ENCODE data around the gene RAD54L2.
"Not testable (repeated sequence)": the region's sequence is repeated elsewhere in the genome, so short reads cannot be mapped to it uniquely, and the experiment has no call there.

RAD54L2 gene, protein sequence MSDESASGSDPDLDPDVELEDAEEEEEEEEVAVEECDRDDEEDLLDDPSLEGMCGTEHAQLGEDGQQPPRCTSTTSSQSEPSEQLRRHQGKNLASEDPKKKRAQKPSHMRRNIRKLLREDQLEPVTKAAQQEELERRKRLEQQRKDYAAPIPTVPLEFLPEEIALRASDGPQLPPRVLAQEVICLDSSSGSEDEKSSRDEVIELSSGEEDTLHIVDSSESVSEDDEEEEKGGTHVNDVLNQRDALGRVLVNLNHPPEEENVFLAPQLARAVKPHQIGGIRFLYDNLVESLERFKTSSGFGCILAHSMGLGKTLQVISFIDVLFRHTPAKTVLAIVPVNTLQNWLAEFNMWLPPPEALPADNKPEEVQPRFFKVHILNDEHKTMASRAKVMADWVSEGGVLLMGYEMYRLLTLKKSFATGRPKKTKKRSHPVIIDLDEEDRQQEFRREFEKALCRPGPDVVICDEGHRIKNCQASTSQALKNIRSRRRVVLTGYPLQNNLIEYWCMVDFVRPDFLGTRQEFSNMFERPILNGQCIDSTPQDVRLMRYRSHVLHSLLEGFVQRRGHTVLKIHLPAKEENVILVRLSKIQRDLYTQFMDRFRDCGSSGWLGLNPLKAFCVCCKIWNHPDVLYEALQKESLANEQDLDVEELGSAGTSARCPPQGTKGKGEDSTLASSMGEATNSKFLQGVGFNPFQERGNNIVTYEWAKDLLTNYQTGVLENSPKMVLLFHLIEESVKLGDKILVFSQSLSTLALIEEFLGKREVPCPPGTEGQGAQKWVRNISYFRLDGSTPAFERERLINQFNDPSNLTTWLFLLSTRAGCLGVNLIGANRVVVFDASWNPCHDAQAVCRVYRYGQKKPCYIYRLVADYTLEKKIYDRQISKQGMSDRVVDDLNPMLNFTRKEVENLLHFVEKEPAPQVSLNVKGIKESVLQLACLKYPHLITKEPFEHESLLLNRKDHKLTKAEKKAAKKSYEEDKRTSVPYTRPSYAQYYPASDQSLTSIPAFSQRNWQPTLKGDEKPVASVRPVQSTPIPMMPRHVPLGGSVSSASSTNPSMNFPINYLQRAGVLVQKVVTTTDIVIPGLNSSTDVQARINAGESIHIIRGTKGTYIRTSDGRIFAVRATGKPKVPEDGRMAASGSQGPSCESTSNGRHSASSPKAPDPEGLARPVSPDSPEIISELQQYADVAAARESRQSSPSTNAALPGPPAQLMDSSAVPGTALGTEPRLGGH (N-terminal part only)

DNA sequence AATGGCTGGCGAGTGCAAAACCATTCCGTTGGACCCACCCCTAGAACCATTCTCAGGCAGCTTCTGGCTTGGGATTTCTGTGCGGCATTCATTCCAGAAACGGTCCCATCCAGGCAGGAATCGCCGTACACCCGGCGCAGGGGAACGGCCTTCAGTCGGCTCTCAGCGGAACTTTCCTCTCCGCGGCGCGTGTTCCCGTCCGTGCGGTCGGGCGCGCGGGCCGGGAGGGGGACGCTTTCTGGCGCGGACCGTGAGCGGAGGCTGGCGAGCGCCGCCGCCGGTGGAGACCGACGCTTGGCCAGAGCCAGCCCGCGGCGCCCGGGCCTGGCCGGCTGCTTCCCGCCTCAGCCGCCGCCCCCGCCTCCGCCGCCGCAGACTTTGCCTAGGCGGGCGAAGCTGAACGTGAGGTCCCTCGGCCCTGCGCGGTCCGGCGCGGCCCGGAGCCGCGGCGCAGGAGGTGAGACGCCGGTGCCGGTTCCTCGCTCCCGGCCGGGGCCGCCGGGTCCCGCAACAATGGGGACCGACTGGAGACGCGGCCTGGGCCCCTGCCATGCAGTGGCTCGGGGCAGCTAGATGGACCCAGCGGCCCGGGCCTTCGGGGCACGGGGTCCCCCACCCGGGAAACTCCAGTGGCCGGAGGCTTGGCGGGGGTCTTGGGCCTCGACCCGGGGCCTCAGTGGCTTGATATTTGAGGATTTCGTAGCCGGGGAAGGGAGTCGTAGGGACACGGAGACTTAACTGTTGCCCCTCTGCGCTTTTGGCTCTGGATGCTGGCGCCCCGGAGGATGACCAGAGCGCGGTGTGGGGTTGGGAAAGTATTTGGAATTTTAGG lies at the start of gene RAD54L2:
TSS of gene RAD54L2 (plus strand) at position 261 of the 832 bp plus-strand sequence. CDS start 51,702 bp downstream, outside the sequence.
- peak; percentile 55 for DNase-seq

DNA sequence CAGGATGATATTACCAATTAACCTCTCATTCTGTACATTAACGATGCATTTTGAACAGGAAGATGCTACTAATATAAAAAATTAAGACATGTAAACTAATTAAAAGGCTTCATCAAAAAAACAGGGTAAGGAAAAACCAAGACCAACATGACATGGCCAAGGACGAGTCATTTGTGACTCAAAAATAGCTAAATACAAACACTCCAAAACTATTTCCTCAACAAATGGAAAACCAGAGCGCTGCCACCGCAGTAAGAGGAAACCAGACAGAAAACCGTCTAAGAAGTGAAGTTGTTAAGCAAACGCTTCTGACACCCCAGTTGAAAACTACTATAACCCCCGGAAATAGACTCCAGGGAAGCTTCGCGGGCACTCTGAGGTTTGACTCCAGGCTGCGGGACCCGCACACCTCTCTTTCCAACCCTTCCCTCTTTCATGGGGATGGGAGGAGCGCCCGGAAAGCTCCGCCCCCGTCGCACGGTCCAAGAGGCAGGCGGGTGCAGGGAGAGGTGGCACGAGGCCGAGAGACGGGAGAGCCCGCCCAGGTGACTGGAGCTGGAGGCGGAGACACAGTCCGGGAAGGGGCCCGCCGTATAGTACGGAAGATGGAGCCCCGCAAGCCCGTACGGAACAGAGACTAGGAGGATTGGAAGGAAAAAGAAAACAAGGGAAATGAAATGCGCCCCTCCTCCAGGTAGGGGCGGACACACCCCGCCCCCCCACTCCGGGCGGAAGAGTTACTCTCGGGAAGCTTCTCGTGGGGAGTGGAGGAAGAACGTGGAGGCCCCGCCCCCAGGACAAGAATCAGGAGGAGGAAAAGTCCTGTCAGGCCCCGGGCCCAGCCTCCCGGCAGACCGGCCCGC lies 39.4 kb upstream of the RAD54L2 start:
- DNase-seq = peak; percentile 81

DNA sequence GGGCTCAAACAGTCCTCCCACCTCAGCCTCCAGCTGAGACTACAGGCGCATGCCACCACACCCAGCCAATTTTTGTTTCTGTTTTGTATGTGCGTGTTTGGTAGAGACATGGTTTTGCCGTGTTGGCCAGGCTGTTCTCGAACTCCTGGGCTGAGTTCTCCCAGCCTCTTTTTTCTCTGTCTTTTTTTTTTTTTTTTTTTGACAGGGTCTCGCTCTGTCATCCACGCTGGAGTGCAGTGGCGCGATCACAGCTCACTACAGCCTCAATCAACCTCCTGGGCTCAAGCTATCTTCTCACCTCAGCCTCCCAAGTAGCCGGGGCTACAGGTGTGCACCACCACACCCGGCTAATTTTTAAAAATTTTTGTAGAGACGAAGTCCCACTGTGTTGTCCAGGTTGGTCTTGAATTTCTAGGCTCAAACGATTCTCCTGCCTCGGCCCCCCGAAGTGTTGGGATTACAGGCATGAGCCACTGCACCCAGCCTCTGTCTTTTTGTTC lies 37.8 kb upstream of the RAD54L2 start:
- DNase-seq = no peak

DNA sequence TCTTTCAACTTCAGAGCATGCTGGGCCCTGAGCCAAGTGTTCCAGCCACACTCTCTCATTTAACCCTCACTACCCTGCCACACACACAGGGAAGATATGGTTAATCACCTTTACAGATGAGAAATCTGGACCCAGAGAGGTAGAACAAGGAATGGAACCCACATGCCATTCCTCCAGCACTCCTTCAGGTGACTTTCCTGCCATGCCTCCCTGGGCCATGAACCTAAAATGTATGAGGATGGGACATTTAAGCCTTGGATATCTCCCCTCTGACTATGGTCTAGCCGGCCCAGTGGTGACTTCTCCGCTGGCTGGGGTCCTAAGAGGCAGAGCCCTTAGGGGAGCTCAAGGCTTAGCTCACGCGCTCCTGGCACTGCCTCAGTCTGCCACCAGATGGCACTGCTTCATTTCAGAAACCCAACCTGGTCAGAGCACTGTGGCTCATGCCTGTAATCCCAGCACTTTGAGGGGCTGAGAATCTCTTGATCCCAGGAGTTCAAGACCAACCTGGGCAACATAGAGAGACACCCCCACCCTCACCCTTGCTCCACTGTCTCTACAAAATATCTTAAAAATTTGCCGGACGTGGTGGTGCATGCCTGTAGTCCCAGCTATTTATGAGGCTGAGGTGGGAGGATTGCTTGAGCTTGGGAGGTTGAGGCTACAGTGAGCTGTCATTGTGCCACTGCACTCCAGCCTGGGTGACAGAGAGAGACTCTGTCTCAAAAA lies 36.5 kb upstream of the RAD54L2 start:
- no peak for DNase-seq

DNA sequence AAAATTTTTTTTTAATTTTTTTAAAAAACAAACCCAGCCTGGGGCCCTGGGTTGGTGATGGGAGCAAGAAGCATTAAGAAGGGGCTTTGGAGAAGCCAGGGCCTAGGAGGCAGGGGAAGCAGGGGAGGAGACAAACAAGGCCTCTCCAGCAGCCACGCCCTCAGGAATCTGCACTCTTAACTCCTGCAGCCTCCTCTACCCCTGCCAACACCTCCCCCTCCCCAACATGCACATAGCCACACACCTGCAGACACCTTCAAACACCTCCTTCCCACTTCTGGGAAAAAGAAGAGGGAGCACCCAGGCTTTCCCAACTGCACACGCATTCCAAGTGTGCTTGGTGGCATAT lies 36.0 kb upstream of the RAD54L2 start:
- no peak for DNase-seq

DNA sequence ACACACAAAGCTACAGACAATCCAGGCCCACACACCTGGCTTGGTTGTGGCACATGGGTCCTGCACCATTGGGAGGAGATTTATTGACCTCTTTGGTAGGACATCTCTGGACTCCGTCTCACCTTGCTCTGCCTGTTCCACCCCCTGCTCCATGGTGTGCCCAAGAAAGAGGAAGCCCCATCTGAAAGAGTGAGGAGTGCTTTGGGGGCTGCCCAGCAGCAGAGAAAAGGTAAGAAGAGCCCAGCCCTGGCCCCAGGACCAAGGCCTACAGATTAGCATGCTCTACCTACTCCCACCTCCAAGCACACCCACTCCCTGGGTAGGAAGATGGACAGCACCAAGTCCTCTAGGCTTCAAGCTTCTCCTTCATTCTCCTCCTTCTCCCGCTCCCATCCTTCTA lies 35.5 kb upstream of the RAD54L2 start:
- DNase-seq = no peak

DNA sequence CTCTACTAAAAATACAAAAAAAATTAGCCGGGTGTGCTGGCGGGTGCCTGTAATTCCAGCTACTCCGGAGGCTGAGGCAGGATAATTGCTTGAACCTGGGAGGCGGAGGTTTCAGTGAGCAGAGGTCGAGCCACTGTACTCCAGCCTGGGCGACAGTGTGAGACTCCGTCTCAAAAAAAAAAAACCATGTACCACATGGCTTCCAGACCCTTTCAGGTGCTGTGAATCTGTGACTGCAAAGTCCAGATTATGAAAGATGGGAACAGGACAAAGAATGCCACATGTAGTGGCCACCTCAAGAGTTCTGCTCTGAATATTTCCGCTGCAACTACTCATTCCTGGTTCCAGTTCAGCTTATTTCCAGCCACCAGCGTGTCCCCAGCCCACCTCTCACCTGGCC lies 30.3 kb upstream of the RAD54L2 start:
- no peak for DNase-seq

DNA sequence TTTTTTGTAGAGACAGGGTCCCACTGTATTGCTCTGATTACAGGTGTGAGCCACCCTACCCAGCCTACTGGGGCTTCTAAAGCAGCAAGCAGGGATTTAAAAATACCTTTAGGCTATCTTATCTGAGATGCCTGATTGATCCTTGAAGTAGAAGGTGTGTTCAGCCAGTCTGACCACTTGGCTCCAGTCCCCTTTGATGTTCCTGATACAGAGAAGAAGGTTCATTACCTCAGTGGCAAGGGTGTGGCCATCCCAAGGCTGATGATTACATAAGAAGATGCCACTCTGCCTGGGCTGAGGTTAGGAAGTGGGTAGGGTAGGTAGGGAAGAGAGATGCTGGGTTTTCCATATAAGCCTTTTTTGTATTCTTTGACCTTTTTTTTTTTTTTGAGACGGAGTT lies 27.5 kb upstream of the RAD54L2 start:
- DNase-seq = no peak

DNA sequence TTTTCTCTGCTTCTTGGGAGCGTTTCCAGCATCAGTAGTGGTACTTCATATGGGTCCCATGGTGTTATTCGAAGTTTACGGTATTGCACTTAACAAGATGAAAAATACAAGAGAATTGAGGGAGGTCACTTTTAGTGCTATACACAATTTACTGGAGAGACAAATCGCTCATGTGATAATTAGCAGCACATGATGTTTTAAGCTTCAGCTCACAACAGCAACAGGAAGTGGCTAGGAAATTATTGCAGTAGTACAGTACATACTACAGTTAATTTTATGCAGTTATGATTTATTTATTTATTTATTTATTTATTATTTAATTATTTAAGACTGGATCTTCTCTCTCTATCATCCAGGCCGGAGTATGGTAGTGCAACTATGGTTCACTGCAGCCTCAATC lies 24.3 kb upstream of the RAD54L2 start:
- DNase-seq = no peak

DNA sequence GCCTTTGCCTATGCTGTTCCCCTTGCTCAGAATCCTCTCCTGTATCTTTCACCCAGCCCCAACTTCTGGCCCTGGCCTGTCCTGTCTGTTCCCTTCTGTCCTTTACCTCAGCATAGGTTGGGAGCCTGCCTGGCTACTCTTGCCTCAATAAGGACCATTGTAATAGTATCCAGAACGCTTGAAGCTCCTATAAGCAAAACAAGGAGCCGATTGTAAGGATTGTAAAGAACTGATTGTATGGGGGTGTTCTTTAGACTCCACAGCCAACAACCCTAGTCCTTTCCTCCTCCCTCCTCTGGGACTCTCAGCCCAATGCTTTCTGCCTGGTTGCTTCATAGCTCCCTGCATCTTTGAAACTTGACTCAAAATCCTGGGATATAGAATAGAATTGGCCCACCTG lies 18.7 kb upstream of the RAD54L2 start:
- no peak for DNase-seq

DNA sequence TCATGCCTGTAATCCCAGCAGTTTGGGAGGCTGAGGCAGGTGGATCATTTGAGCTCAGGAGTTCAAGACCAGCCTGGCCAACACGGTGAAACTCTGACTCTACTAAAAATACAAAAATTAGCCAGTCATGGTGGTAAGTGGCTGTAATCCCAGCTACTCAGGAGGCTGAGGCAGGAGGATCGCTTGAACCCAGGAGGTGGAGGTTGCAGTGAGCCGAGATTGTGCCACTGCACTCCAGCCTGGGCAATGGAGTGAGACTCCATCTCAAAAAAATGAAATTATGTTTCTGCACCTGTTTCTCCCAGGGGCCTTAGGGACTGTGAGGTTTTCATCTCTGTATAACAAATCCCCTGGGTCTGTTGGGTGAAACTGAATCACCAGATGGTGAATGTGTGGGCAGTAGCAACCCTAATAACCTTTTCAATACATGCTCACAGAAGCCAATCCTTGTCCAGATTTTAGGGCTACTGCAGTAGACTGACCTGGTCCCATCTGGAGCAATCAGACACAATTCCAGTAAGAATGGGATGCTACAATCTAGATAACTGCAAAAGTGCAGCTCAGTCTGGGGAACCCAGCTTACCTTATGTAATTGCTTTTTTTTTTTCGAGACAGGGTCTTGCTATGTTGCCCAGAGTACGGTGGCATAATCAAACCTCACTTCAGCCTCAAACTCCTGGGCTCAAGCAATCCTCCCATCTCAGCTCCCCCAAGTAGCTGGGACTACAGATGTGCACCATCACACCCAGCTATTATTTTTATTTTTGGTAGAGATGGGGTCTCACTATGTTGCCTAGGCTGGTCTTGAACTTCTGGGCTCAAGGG lies 17.4 kb upstream of the RAD54L2 start:
- not testable (repeated sequence) for DNase-seq

DNA sequence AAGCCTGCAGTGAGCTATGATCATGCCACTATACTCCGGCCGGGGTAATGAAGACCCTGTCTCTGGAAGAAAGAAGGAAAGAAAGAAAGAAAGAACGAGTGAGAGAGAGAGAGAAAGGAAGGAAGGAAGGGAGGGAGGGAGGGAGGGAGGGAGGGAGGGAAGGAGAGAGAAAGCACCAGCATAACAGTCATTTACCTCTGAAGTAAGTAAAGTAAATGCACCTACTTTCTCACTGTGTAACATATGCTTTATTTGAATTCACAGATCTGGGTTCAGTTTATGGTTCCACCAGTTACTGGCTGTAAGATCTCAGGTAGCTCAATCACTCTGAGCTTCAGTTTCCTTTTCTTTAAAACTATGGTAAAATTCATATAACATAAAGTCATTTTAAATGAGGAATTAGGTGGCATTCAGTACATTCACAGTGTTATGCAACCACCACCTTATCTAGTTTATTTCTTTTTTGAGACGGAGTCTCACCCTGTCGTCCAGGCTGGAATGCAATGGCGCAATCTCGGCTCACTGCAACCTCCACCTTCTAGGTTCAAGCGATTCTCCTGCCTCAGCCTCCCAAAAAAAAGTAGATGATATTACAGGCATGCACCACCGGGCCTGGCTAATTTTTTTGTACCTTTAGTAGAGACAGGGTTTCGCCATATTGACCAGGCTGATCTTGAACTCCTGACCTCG lies 16.1 kb upstream of the RAD54L2 start:
- DNase-seq = no peak

DNA sequence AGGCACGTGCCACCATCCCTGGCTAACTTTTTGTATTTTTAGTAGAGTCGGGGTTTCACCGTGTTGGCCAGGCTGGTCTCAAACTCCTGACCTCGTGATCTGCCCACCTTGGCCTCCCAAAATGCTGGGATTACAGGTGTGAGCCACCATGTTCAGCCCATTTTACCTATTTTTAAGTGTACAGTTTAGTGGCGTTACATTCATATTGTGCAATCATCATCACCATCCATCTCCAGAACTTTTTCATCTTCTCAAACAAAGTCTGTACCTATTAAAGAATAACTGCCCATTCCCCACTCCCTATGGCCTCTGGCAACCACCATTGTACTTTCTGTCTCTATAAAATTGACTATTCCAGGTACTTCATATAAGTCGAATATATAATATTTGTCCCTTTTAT lies 13.6 kb upstream of the RAD54L2 start:
- not testable (repeated sequence) for DNase-seq

DNA sequence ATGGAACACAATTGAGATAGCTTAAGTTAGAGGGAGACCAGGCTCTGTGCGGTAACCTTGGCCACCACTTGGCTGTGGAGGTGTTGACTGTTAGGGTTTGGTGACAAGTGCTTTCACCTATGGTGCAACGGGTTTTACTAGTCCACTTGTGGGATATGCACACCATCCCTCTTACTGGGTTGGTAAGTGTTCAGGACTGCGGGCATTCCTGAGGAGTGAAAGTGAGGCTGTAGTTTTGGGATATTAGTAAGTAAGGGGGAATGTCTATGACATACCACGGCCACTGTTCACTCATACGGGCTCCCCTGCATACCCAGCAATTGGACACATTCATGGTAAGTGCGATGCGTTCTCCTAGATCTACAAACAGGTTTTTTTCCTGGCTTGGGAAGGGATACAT lies 8.0 kb upstream of the RAD54L2 start:
- DNase-seq = no peak

DNA sequence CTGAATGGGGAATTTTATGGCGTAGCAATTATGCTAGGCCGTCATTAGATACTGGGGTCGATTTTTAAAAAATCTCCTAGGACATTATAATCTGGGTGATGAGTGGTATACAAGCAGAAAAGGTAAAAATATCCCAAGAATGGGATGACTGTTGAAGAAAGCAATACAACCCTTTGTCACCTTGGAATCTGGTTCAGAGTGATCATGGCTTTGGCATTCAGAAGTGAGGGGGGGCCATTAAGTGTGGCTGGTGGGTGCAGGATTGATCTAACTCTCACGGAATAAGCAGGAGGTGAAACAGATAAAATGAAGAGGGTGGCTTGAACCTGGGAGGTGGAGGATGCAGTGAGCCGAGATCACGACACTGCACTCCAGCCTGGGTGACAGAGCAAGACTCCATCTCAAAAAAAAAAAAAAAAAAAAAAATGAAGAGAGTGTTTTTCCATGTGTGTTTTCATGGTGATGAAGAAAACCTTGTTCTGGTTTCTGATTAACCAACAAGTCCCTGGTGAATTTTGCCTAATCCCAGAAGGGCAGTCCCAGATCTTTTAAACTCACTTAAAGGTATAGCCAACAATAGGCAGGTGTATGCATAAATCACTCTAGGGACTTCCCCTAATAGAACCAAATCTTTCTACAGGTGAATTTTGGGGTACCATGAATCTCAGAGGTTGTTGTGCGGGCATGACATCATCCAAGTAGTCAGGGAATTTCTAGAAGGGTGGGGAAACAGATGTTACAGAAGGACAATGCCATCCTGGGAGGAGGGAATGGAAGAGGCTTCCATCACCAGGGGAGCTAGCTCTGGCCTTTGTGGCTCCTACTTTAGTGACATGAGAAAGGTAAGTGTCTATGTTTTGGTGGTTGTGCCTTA lies 3.1 kb upstream of the RAD54L2 start:
- no peak for DNase-seq

DNA sequence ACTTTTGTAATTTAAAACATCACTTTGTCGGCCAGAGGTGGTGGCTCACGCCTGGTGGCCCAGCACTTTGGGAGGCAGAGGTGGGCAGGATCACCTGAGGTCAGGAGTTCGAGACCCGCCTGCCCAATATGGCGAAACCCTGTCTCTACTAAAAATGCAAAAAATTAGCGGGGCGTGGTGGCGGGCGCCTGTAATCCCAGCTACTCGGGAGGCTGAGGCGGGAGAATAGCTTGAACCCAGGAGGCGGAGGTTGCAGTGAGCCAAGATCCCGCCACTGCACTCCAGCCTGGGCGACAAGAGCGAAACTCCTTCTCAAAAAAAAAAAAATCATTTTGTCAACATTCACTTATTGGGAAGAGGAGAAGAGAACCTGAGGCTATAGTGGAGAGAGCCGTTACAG lies 888 bp upstream of the RAD54L2 start:
- DNase-seq = not testable (repeated sequence)

DNA sequence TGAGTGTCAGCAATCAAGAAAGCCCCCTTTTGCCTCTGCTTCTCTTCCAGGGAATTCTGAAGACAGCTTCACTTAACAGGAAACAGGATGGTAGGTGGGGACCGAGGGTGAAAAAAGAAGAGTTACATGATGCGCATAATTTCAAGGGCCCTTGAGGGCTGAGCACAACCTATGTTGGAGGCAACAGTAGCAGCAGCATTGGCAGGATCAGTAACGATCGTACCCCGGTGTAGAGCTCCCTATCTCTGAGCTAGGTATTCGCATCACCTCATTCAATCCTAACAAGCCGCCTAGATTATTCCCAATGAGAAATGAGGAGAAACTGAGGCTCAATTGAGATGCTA lies 432 bp upstream of the RAD54L2 start:
- no peak for DNase-seq

Measured in COR-L47 (cell line).